ENCODE data around the gene IL15. TPM values are rescaled to one million over a fixed set of nuclear protein-coding genes. Genes with fewer than 3 reads are reported as not detected.

Gene IL15
- total and polyA plus RNA-seq, 2 of the 8 experiments (the other 6 are each of a cell fraction or from before 2014, with no cell fraction given) = 0.30 to 0.61 TPM

- Histone ChIP-seq H3K23ac (ENCODE audit: insufficient read length) (no peak overlapping the region), H2BK20ac (ENCODE audit: low read length) (no peak overlapping the region), H4K8ac (ENCODE audit: extremely low read depth, insufficient read depth, low read length) (no peak overlapping the region), H4K91ac (replicated peaks; ENCODE audit: insufficient read length, low read length) (no peak overlapping the region), H3K4me3 (ENCODE audit: extremely low read depth in 1 of 4, insufficient read depth in 2 of 4, low read depth in 3 of 4, low read length in 4 of 4) (no peak overlapping the region), H2BK15ac (ENCODE audit: low read length) (no peak overlapping the region), H3K79me1 (ENCODE audit: low read depth, low read length) (no peaks in the 10 kb centered on the region), H3K23me2 (ENCODE audit: low read depth, low read length) (no peaks in the 10 kb centered on the region), H3K27ac (ENCODE audit: low read depth, low read length) (no peak overlapping the region), H3K27me3 (replicated peaks in 1 of 4; ENCODE audit: control insufficient read depth in 3 of 4, extremely low read depth in 1 of 4, insufficient read depth in 3 of 4, low read length in 3 of 4) (no peaks in the 10 kb centered on the region), H2AFZ (ENCODE audit: low read length) (no peak overlapping the region), H3K4ac (replicated peaks; ENCODE audit: insufficient read length, low read depth, low read length) (no peak overlapping the region), H3K9me3 (ENCODE audit: insufficient read depth in 2 of 2, low read depth in 1 of 2, low read length in 1 of 2) (no peaks in the 10 kb centered on the region), H3K9ac (replicated peaks in 1 of 4; ENCODE audit: extremely low read depth in 1 of 4, low read depth in 3 of 4, low read length in 3 of 4) (no peak overlapping the region), H4K5ac (ENCODE audit: insufficient read length, low read depth, low read length) (no peak overlapping the region), H3K79me2 (ENCODE audit: control insufficient read depth in 1 of 2, insufficient read depth in 2 of 2, low read length in 2 of 2) (no peaks in the 10 kb centered on the region), H2AK5ac (ENCODE audit: low read depth, low read length) (no peak overlapping the region), H4K20me1 (replicated peaks in 1 of 2; ENCODE audit: control insufficient read depth in 1 of 2, insufficient read depth in 2 of 2, low read length in 2 of 2) (no peaks in the 10 kb centered on the region), H2BK120ac (replicated peaks; ENCODE audit: low read depth, low read length) (no peak overlapping the region), H2BK5ac (ENCODE audit: low read depth, low read length) (no peak overlapping the region), H2BK12ac (ENCODE audit: low read depth, low read length) (no peak overlapping the region), H3K18ac (ENCODE audit: extremely low read depth, low read length) (no peak overlapping the region), H3K36me3 (ENCODE audit: control insufficient read depth in 2 of 4, insufficient read depth in 4 of 4, low read length in 3 of 4) (no peaks in the 10 kb centered on the region), H3K4me1 (replicated peaks in 1 of 4; ENCODE audit: control insufficient read depth in 3 of 4, insufficient read depth in 4 of 4, low read length in 3 of 4) (no peaks in the 10 kb centered on the region), H3K14ac (ENCODE audit: insufficient read length) (no peak overlapping the region), H3K4me2 (ENCODE audit: insufficient read depth in 1 of 2, low read depth in 2 of 2, low read length in 2 of 2) (no peak overlapping the region), H3K56ac (replicated peaks; ENCODE audit: insufficient read length, low read depth, low read length) (no peak overlapping the region)
- FAIRE-seq = no peak
- CTCF ChIA-PET (ENCODE audit: partially characterized antibody) = interaction anchor here (1.2 kb wide), 1 partner anchor 16 kb away, joined by 3 read pairs; no protein-coding TSS in a partner anchor
- POLR2A ChIA-PET (ENCODE audit: partially characterized antibody) = no interaction called here
- DNase-seq (ENCODE audit: low read depth in 1 of 2, low spot score in 2 of 2) = no peak
- TF ChIP-seq BCL11A (IDR thresholded peaks at IDR 0.05; ENCODE audit: low read depth in 2 of 2, low read length in 2 of 2) = no peak
- TF ChIP-seq TEAD4 (IDR thresholded peaks at IDR 0.05; ENCODE audit: low read depth, low read length) = no peak
- TF ChIP-seq NRF1 (IDR thresholded peaks at IDR 0.05; ENCODE audit: low read depth, low read length) = no peak
- no peak for TF ChIP-seq KDM5A (IDR thresholded peaks at IDR 0.05; ENCODE audit: low read length)
Measured at GRCh38 chr4:141727420-141727819, 91.0 kb downstream of the IL15 start.

All from H1 (cell line).